Right lobe of liver (tissue), 6 donors: Measurements from ENCODE around the gene SPOCK1. TPM values are rescaled to one million over a fixed set of nuclear protein-coding genes. Genes with fewer than 3 reads are reported as not detected.

Experiments used
- ATAC-seq, 4 donors: fragments of 200-7000 bp; cut with Tn5 transposase; one replicate each; pipeline ENCODE4 v1.9.1; 2020; ENCODE audit warnings: mild to moderate bottlenecking in 4 of 4, moderate library complexity in 4 of 4
- DNase-seq, 3 donors: peaks; one replicate each; pipeline ENCODE4 v3.0.0-alpha.2; 2020
- H3K27ac ChIP-seq, 3 donors: fragments of 200-600 bp; one replicate each; pipeline ENCODE4 v1.8.0; 2022
- H3K27me3 ChIP-seq, 2 donors: fragments of 200-600 bp; one replicate each; pipeline ENCODE4 v1.8.0; 2022
- H3K36me3 ChIP-seq, 4 donors: fragments of 200-600 bp; sonication (generic) in 1 of 4; one replicate each; pipeline versions ENCODE4 v1.5.1 to v1.8.0; 2017 to 2022; ENCODE audit warnings: control low read depth in 1 of 4
- H3K4me1 ChIP-seq, 4 donors: fragments of 200-600 bp; sonication (generic) in 1 of 4; one replicate each; pipeline versions ENCODE4 v1.5.1 to v1.8.0; 2017 to 2022; ENCODE audit warnings: control low read depth in 1 of 4
- H3K4me3 ChIP-seq, 3 donors: fragments of 200-600 bp; one replicate each; pipeline ENCODE4 v1.8.0; 2022
- H3K9me3 ChIP-seq, 4 donors: fragments of 200-600 bp; sonication (generic) in 1 of 4; one replicate each; pipeline versions ENCODE4 v1.5.1 to v1.8.0; 2017 to 2022; ENCODE audit warnings: control low read depth in 1 of 4
- CTCF ChIP-seq, 4 donors: fragments of 200-600 bp in 3 of 4; fragments of 450-650 bp in 1 of 4; IDR thresholded peaks; one replicate each; pipeline versions ENCODE4 v1.5.1 to v1.8.0; 2016 to 2022; ENCODE audit warnings: antibody characterized with exemption in 4 of 4, mild to moderate bottlenecking in 2 of 4
- POLR2A ChIP-seq: fragments of 450-650 bp; IDR thresholded peaks from one replicate; pipeline ENCODE4 v1.6.1; 2017; ENCODE audit warnings: antibody characterized with exemption, mild to moderate bottlenecking
- WGBS: methylation state at CpG from one replicate; pipeline ENCODE4 v1.1.6; 2018; ENCODE audit warnings: low coverage, low lambda C conversion rate; ENCODE audit not compliant: insufficient coverage; ENCODE audit errors: missing lambda C conversion rate; 5-methylcytosine and 5-hydroxymethylcytosine counted together
- intact Hi-C, 2 donors: fragments of 100-400 bp; cut with DNase I; formaldehyde crosslinking; loops; one replicate each; pipeline versions ENCODE4 v1.11.2 to v1.14.1; 2022
- total RNA-seq, 6 experiments: library from RNA; depleted of rRNA in 2 of 6; stranded (reverse); fragments of >200 nt in 2 of 6; fragmentation: NEBNext Ultra II Directional in 3 of 6; extraction: Animal tissue kit (Norgen Biotek cat#: 25700) in 3 of 6; gene quantifications; one replicate each; pipeline versions ENCODE4 v1.1.0 to v1.2.4, GENCODE V29; 2016 to 2023
- donor health status: DM: no; HTN: yes; CAD: no.
- donor health status: DM: no; HTN: no; CAD: no.
- donor health status: DM: no; HTN: no; CAD: no.
- donor health status: DM: no; HTN: yes; CAD: no.
- donor health status: DM: no; HTN: yes; CAD: no.

The SPOCK1 gene
- total RNA-seq, 6 experiments from 2014 or later: 0.06 to 0.86 (median 0.15) TPM; not detected in 1

DNA sequence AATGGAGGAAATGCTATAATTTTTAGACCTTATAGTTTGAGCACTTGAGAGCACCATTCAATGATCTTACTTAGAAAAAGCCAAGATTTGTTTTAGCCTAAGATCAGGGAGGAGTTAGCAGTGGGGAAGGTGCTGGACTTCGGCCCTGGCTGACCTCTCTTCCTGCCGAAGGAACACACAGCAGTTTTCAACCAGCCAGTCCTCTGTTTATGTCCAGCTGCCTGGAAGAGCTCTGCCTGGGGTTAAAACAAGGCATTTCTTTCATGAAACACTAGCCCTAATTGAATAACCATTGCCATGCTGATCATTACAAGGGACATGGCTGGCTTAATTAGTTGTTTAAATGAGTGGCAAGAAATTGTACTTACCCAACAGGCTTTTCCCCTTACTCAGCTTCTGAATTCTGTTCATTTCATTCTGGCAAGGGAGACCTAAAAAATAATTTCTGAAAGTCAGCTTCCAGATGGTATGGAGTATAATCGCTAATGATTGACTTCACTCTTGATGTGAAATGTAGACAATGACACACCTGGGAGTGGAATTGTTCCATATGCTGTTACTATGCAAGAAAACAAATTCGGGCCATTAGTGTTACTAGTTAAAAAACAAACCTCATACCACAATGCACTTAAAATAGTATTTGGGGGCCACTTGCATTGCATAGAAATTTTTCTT is 514.2 kb downstream of the SPOCK1 start:
- H3K27me3 ChIP-seq: no peaks in the 10 kb centered on the region
- no peak for DNase-seq
- ATAC-seq: peak in 3 of 4 donors; percentile 25 to 48 (median 35)
- TF ChIP-seq CTCF (IDR thresholded peaks at IDR 0.05) (no peak), POLR2A (no peak)
- WGBS: 35% methylated on average over 4 of the region's 4 CpGs
- H3K36me3 ChIP-seq: no peaks in the 10 kb centered on the region
- no peak overlapping the region for H3K4me3 ChIP-seq
- intact Hi-C loops: no loop called here
- no peak overlapping the region for H3K27ac ChIP-seq
- no peaks in the 10 kb centered on the region for H3K9me3 ChIP-seq
- no peaks in the 10 kb centered on the region for H3K4me1 ChIP-seq

DNA sequence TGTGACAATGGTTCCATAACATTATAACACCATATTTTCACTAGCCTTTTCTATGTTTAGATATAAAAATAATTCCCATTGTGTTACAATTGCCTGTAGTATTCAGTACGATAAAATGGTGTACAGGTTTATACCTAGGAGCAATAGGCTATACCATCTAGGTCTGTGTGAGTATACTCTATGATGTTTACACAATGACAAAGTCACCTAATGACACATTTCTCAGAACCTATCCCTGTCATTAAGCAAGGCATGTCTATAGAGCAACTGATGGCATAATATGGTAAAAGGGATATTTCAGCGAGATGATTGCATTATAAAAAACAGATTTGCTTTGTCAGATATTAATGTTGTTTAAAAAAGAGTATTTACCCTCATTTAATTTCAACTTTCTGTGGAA is 517.2 kb downstream of the SPOCK1 start:
- no peak for DNase-seq
- ATAC-seq: no peak
- no peaks in the 10 kb centered on the region for H3K9me3 ChIP-seq
- no peaks in the 10 kb centered on the region for H3K27me3 ChIP-seq
- H3K27ac ChIP-seq: no peak overlapping the region
- TF ChIP-seq POLR2A: no peak
- TF ChIP-seq CTCF (IDR thresholded peaks at IDR 0.05): no peak
- no peak overlapping the region for H3K4me3 ChIP-seq
- 56% methylated on average over 2 of the region's 2 CpGs for WGBS
- H3K4me1 ChIP-seq: no peaks in the 10 kb centered on the region
- intact Hi-C loops: no loop called here
- no peaks in the 10 kb centered on the region for H3K36me3 ChIP-seq

DNA sequence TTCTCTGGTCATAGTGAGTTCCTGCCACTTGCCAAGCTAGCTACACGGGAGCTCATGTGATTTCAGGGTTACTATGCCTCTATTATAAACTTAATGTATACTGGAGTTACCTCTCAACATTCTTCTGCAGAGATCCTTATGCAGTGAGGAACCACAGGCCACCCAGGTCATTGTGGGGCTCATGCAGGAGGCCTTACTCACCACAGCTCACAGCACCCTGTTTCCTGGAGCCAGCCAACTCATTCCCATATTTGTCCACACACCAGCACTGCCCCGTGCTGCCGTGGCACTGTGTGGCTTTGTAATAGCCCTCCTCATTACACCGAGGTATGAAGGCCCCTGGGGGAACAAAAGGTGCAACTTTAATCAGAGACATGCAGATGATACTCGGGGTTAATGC is 520.0 kb downstream of the SPOCK1 start:
- Histone ChIP-seq H3K27me3 (no peaks in the 10 kb centered on the region), H3K4me1 (no peaks in the 10 kb centered on the region), H3K9me3 (no peaks in the 10 kb centered on the region), H3K4me3 (no peak overlapping the region), H3K36me3 (no peaks in the 10 kb centered on the region), H3K27ac (no peak overlapping the region)
- TF ChIP-seq CTCF (IDR thresholded peaks at IDR 0.05) (no peak), POLR2A (no peak)
- ATAC-seq (no peak), DNase-seq (no peak)
- intact Hi-C loops: no loop called here
- 43% methylated on average over 4 of the region's 5 CpGs for WGBS

DNA sequence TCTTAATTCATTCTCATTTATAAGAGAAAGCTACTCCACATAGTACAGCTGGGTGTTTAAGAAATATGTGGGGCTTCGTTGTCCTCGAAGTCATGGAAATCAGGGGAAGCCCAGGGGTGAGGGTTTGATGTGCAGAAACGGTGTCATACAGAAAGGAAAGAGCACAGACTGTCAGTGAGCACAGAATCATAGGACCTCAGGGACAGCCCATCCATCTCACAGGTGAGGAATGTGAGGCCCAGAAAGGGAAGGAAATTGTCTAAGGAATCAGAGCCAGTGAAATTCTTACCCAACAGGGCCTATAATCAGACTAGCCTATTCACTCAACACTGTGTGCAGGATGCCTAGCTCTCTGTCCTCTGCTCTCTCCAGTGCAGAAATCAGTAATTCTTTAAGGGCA is 535.6 kb downstream of the SPOCK1 start:
- H3K27me3 ChIP-seq: no peaks in the 10 kb centered on the region
- intact Hi-C loops: no loop called here
- no peak for TF ChIP-seq POLR2A
- TF ChIP-seq CTCF (IDR thresholded peaks at IDR 0.05): no peak
- 52% methylated on average over 3 of the region's 3 CpGs for WGBS
- ATAC-seq (no peak), DNase-seq (no peak)
- H3K9me3 ChIP-seq: no peaks in the 10 kb centered on the region
- H3K4me1 ChIP-seq: no peaks in the 10 kb centered on the region
- no peak overlapping the region for H3K4me3 ChIP-seq
- H3K36me3 ChIP-seq: no peaks in the 10 kb centered on the region
- no peak overlapping the region for H3K27ac ChIP-seq
